NCI-H2196 treated with DMSO at 0.1 percent for 48 hours (cell line): ENCODE results near the gene ARF4.
A peak's percentile ranks its signal among the peaks of the same experiment; 100 is the strongest.

Experiments used
- DNase-seq: peaks from one replicate; lab custom pipeline; 2025; ENCODE audit not compliant: unreplicated experiment; lab: John Stamatoyannopoulos, UW

Gene ARF4

DNA sequence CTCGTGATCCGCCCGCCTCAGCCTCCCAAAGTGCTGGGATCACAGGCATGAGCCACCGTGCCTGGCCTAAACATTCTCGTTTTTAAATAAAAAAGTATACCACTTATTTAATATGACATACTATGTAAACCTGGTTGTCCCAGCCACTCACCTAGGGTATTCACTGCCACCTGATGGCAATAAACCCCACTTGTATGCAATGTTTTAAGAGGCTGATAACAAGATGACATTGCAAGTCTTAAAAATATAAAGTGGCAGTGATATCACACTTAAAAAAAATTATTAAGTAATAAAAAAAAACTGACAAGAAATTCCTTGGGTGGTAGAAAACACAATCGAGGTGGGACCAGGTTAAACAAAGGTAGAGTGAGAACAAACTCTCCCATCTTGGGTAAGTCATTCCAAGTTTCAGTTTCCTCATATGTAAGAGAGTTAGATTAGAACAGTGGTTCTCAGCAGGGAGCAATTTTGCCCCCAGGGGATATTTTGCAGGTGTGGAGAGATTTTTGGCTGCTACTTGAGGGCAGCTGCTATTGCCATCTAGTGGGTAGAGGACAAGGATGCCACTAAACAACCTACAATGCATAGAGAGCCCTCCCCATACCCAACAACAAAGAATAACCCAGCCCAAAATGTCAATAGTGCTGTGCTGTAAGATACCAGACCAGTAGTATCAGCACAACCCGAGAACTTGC, 14.5 kb downstream of the ARF4 start:
- DNase-seq, result no peak

DNA sequence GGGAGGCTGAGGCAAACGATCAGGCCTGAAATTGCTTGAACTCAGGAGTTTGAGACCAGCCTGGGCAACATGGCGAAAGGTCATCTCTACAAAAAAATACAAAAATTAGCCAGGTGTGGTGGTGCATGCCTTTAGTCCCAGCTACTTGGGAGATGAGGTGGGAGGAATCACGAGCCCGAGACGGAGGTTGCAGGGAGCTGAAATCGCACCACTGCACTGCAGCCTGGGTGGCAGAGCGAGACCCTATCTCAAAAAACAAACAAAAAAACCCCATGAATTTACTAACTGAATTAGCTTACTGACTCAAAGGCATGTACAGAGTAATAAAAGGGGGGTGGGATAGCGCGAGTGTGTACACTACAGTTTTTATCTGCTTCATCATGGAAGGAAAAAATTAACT, 19.3 kb downstream of the ARF4 start:
- DNase-seq, result no peak

- DNase-seq, result no peak
Observed at GRCh38 chr3:57575966-57576626, 21.0 kb downstream of the ARF4 start.

- no peak for DNase-seq
Observed at GRCh38 chr3:57572096-57572495, 25.0 kb downstream of the ARF4 start.

GRCh38 chr3:57570878-57571277, 26.3 kb downstream of the ARF4 start:
- DNase-seq, result no peak

DNA sequence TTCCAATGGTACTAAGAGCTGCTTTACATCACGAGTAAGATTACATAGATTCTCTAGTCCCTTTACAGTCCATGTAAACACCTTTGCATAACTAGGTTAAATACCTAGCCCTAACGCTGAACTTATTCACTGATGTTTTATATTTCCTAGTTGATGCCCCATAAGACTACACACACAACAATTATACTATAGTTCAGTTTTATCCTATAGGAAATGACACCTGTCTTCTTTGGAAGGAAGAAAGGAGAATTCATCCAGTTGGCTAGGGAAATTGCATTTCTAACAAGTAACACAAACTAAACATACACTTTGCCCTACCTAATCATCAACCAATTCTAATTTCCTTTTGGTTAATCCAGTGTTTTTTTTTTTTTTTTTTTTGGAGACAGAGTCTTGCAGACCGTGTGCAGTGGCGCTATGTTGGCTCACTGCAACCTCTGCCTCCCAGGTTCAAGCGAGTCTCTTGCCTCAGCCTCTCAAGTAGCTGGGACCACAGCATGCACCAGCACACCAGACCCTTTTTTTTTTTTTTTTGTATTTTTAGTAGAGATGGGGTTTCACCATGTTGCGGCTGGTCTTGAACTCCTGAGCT, 27.2 kb downstream of the ARF4 start:
- DNase-seq, result no peak

DNA sequence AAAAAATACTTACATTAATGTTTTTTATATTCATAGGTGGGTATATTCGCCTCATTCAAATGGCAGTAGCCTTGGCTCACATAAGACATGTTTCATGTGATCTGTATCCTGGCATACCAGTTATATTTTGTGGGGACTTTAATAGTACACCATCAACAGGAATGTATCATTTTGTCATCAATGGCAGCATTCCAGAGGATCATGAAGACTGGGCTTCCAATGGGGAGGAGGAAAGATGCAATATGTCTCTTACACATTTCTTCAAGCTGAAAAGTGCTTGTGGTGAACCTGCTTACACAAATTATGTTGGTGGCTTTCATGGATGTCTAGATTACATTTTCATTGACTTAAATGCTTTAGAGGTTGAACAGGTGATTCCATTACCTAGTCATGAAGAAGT, 37.6 kb downstream of the ARF4 start:
- no peak for DNase-seq

GRCh38 chr3:57557085-57557537, 40.0 kb downstream of the ARF4 start:
- DNase-seq, result no peak

- DNase-seq, result no peak
Observed at GRCh38 chr3:57556459-57557084, 40.6 kb downstream of the ARF4 start.

- DNase-seq, result peak; percentile 51
Observed at GRCh38 chr3:57555738-57556458, 41.2 kb downstream of the ARF4 start, which contains the start of gene PDE12. Gene PDE12 (plus strand): TSS chr3:57556274. CDS start chr3:57556380, 106 bp downstream.

- no peak for DNase-seq
Observed at GRCh38 chr3:57555306-57555705, 41.8 kb downstream of the ARF4 start.

DNA sequence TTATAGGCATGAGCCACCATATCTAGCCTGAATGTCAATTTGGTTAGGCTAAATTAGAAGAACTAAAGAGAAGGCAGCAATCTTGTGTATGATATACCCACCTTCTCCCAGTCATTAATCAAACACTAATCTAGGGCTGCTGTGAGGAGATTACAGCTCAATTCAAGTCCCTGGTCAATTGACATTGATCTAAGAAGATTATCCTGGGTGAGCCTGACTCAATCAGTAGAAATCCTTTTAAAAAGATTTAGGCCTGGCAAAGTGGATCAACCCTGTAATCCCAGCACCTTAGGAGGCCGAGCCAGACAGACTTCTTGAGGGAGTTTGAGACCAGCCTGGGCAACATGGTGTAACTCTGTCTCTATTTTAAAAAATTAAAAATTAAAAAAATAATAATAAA, 50.5 kb downstream of the ARF4 start:
- DNase-seq, result no peak

DNA sequence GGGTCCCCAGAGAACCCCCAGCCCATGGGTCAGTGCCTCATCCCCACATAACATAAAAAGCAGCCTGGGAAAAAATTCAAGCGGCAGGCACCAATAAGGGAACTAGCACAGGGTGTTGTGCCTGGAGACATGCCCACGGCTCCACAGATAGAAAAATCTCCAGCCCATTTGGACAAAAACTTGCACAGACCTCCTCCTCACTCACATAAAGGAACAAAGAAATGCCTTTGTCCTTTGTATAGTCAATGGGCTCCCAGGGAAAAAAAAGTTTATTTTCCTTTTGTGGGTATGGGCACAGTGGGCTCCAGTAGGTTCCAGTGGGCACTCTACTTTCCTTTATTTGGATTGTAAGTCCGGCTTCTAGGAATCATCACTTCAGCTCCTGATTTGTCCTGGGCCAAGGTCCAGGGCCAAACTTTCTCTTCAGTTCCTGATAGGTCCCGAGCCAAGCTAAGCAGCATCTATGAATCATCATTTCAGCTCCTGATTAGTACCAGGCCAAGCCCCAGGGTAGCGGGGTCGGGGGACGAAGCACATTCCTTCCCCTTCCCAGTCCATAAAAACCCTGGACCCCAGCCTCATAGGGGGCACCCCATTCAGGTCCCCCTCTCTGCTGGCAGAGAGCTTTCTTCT, 51.4 kb downstream of the ARF4 start:
- DNase-seq, result no peak

DNA sequence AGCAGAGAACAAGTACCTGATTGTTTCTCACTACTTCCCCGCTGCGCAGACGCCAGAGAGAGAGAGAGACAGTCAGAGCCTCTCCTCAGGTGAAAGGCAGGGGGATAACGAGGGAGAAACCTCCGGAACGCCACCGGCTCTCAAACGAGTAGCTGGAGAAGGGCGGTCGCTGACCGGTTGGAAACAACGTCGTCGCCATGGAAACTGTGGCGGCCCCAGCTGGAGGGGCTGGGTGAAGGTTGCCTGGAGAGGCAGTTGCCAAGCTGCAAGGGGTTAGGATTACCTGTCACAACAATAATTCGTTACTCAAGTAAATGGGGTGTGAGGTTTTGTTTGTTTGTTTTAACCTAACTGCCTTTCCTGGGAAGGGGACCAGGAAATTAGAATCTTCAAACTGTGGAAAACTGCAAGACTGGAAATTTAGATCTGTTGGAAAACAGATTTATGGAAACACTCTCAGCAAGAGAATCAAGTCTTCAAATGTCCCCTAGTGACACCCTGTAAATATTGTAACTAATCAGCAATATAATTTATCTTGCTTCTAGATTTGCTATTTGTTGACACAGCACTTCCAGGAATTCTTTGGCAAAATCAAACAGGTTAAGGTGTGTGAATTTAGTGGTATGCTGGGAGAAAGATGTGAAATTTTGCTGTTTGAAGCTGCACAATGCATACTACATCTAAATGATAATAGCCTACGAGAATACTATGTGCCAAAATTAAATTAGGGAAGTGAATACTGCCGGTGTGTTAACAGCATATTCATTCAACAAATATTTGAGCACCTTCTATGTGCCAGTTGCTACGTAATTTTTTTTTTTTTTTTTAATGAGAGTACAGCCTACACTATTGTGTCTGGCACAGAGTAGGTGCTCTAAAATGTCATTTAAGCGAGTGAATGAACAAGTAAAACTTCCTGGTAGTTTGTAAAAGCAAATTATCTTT, 52.7 kb downstream of the ARF4 start, which contains the start of gene DNAH12:
DNAH12 (minus strand) TSS at position 164 of the 945 bp plus-strand sequence. CDS start 1,474 bp downstream, outside the sequence.
- peak; percentile 30 for DNase-seq

- DNase-seq, result no peak
Observed at GRCh38 chr3:57538465-57538864, 58.7 kb downstream of the ARF4 start.

- DNase-seq, result no peak
Observed at GRCh38 chr3:57530071-57530608, 67.0 kb downstream of the ARF4 start.
